IPS-15b (cell line): Measurements from ENCODE around the gene PTPRA.

Experiments used
- H3K27me3 ChIP-seq: one replicate; pipeline ENCODE4 v1.6.1; 2013; ENCODE audit warnings: low read length; ENCODE audit not compliant: control insufficient read depth, insufficient read depth
- H3K36me3 ChIP-seq: one replicate; pipeline ENCODE4 v1.6.1; 2013; ENCODE audit warnings: low read length; ENCODE audit not compliant: control insufficient read depth, insufficient read depth
- H3K4me1 ChIP-seq: one replicate; pipeline ENCODE4 v1.6.1; 2013; ENCODE audit warnings: mild to moderate bottlenecking, low read length; ENCODE audit not compliant: control insufficient read depth, insufficient read depth
- H3K4me3 ChIP-seq: one replicate; pipeline ENCODE4 v1.5.1; 2013; ENCODE audit warnings: low read depth, low read length
- H3K9ac ChIP-seq: one replicate; pipeline ENCODE4 v1.6.1; 2013; ENCODE audit warnings: low read depth, mild to moderate bottlenecking, low read length
- H3K9me3 ChIP-seq: one replicate; pipeline ENCODE4 v1.6.1; 2013; ENCODE audit warnings: mild to moderate bottlenecking, low read length; ENCODE audit not compliant: control insufficient read depth, insufficient read depth

PTPRA gene

DNA sequence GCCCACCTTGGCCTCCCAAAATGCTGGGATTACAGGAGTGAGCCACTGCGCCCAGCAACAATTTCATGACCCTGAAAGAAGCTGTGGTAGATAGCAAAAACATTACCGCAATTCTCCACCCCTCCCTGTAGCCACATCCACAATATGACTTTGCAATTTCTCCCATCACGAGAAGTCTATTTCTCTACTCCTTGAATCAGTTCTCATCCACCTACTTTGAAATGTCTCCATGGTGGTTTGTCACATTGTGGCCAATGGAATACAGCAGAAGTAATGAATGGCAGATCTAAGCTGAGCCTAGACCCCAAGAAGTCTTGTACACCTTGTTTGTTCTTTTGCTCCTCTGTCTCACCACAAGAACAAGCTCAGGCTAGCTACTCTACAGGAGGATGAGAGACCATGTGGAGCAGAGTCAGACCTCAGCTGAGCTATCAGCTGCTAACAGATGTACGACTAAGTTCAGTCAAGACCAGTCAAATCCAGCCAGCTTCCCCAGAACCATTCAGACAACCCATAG, 204.4 kb downstream of the PTPRA start:
- Histone ChIP-seq H3K9me3 (no peaks in the 10 kb centered on the region), H3K36me3 (no peaks in the 10 kb centered on the region), H3K4me3 (no peak overlapping the region), H3K27me3 (peaks cover 38% of the 10 kb centered on the region), H3K9ac (no peak overlapping the region), H3K4me1 (no peaks in the 10 kb centered on the region)

DNA sequence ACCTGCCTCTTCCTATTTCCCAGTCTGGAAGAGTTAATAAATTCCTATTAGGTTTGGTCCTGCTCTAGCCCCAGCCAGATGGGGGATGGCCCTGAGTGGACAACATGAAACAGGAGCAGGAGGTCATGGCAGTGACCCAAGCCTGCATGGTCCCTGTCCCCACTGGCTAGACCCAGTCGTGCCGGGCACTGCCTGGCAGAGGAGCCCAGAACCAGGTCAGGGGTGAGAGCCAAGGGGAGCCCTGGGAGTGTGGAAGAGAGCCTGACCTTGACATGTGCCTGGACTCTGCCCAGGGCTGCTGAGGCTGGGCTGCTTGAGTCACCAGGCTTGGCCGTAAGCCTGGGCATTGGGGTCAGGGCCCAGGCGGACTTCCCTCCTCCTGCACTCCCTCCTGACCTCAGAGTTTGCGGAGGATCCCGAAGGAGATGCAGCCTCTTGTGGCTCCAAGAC, 207.7 kb downstream of the PTPRA start:
- H3K9ac ChIP-seq = no peak overlapping the region
- no peaks in the 10 kb centered on the region for H3K36me3 ChIP-seq
- peaks cover 47% of the 10 kb centered on the region for H3K27me3 ChIP-seq
- no peaks in the 10 kb centered on the region for H3K9me3 ChIP-seq
- H3K4me1 ChIP-seq = peaks cover 2% of the 10 kb centered on the region
- no peak overlapping the region for H3K4me3 ChIP-seq

DNA sequence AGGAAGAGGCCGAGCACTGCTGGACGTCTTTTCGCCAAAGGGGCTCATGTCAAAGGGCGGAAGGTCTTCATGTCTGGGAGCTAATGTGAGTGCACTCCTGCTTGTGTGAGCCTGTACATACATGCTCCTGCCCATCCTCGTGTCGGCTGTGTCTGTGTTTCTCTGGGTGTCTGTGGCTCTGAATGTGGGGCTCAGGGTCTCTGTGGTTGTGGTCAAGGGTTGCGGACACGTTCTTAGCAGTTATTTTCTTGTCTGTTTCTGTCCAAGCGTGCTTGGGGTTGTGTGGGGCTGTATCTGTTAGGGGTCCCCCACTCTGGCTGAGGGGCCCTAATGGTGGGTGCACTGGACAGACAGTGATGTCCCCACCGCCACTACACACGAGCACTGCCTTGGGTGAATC, 208.4 kb downstream of the PTPRA start:
- H3K9me3 ChIP-seq = no peaks in the 10 kb centered on the region
- H3K4me1 ChIP-seq = peaks cover 2% of the 10 kb centered on the region
- H3K36me3 ChIP-seq = no peaks in the 10 kb centered on the region
- peaks cover 47% of the 10 kb centered on the region for H3K27me3 ChIP-seq
- peak overlapping the region; percentile 52 for H3K4me3 ChIP-seq
- no peak overlapping the region for H3K9ac ChIP-seq

DNA sequence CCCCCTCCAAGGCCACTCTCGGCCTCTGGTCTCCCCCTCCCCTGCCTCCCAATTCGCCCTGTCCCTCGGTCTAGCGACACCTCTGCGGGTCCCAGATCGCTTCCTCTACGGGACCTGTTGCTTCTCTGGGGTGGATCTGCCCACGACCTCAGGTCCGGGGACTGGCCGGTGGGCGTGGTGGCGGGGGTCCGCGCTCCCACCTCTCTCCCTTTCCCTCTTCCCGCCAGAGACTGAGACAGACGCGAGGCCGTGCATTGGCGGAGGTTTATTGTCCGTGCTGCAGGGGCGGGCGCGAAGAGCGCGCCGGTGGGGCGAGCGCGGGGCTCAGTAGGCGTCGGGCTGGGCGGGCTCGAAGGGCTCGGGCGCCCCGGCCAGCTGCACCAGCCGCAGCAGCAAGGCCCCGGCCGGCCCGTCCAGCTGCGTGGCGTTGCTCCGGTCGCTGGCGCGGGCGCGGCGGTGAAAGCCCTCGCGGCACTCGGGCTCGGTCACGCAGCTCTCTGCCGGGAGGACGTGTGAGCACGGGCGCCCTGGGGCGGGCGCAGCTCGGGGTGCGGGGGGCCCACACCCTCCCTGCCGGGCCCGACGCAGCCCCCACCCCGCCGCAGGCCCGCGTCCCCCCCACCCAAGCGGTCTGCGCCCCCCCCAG, 209.1 kb downstream of the PTPRA start:
- peaks cover 2% of the 10 kb centered on the region for H3K4me1 ChIP-seq
- no peaks in the 10 kb centered on the region for H3K9me3 ChIP-seq
- no peak overlapping the region for H3K9ac ChIP-seq
- no peaks in the 10 kb centered on the region for H3K36me3 ChIP-seq
- peaks cover 47% of the 10 kb centered on the region for H3K27me3 ChIP-seq
- H3K4me3 ChIP-seq = peak overlapping the region; percentile 52

DNA sequence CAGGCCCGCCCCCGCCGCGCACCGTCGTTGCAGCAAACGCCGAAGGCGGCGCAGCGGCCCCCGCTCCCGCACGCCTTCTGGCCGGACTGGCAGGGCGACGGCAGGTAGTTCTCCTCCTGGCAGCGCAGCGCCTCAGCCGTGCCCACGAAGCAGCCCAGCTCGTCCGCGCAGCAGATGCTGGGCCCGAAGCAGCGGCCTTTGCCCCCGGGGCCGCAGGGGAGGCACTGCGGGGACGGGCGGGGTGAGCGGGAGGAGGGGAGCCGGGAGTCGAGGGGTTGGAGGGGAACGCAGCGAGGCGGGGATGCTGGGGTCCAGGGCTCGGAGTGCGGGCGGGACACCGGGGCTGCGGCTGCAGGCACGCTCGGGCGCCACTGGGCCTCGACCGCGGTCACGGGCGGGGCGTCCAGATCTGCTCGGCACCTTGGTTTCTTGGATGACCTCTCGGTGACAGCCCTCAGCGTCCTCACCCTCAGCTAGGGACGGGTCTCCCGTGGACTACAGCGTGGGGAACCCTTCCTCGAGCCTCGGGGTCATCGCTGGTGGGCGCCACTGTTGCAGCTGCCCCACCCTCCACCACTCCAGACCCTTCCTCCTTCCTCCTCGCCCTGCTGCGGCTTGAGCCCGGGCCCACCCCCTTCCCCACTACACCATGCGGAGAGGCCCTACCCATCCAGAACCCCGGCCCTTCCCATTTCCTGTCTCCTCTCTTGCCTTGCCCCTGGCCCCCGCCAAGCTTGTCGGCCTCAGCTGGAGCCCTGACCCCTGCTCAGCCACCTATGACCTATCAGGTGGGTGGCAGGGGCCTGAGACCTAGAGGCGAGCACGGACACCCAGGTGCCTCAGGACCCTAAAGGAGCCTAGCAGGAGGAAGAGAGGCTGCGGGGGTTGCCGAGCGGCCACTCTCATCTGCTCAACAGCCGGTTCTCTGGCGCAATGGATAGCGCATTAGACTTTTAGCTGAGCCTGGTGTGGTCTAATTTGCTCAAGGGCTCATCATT, 210.0 kb downstream of the PTPRA start:
- Histone ChIP-seq H3K4me3 (peak overlapping the region; percentile 65), H3K27me3 (peaks cover 47% of the 10 kb centered on the region), H3K9me3 (no peaks in the 10 kb centered on the region), H3K9ac (no peak overlapping the region), H3K36me3 (no peaks in the 10 kb centered on the region), H3K4me1 (peaks cover 2% of the 10 kb centered on the region)

DNA sequence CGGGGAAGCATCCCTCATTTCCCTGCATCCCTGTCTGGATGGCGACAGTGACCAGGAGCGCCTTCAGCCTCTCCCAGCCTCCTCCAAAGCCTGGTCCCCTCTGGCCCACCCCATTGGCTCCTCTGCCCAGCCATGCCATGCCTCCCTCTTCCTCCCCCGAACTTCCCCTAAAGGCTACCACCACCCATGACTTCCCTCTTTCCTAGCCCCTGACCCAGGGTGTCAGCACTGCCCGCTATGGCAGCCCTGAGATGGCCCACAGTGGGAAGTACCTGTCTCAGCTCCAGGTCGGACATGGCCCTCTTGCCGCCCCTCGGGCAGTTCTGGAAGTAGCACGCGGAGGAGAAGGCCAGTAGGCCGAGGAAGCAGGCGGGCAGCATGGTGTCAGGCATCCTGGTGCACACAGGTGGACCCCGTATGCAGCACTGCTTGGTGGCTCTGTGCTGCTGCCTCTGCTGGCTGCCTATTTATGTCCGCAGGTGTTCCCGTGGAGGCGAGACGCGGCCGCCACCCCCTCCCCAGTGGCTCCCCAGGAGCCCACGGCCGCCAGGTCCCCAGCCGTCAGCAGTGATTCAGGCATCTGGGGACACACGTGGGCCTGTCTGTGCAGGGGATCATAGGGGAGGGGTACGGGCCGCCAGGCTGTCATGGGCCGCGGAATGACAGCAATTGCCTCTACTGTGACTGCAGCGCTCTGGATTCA, 211.2 kb downstream of the PTPRA start, which contains the start of gene AVP:
Gene AVP, minus strand, starts transcription at position 442 of the 703 bp plus-strand sequence. Its CDS starts 50 bp downstream, at position 392.
- Histone ChIP-seq H3K9me3 (no peaks in the 10 kb centered on the region), H3K4me1 (peaks cover 2% of the 10 kb centered on the region), H3K4me3 (peak within 1 kb of the TSS; percentile 65), H3K27me3 (peaks cover 42% of the 10 kb centered on the region), H3K36me3 (no peaks in the 10 kb centered on the region), H3K9ac (no peak within 1 kb of the TSS)

DNA sequence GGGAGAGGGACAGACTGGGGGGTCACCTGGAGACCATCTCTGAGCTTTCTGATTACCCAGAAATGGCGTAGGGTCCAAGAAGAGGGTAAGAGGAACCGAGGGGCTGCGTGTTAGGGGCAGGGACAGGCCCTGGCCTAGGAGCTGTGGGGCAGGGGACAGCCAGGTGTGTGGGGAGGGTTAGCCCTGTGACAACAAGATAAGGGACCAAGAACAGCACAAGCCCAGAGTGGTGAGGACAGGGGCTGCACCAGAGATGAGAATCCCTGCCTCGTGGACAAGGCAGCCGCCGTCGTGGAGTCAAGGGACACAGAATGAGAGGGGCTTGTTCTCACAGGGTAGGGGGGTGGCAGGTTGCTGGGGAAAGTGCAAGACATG, 211.7 kb downstream of the PTPRA start:
- peaks cover 43% of the 10 kb centered on the region for H3K27me3 ChIP-seq
- H3K9me3 ChIP-seq = no peaks in the 10 kb centered on the region
- H3K4me1 ChIP-seq = peaks cover 2% of the 10 kb centered on the region
- no peaks in the 10 kb centered on the region for H3K36me3 ChIP-seq
- no peak overlapping the region for H3K4me3 ChIP-seq
- no peak overlapping the region for H3K9ac ChIP-seq

DNA sequence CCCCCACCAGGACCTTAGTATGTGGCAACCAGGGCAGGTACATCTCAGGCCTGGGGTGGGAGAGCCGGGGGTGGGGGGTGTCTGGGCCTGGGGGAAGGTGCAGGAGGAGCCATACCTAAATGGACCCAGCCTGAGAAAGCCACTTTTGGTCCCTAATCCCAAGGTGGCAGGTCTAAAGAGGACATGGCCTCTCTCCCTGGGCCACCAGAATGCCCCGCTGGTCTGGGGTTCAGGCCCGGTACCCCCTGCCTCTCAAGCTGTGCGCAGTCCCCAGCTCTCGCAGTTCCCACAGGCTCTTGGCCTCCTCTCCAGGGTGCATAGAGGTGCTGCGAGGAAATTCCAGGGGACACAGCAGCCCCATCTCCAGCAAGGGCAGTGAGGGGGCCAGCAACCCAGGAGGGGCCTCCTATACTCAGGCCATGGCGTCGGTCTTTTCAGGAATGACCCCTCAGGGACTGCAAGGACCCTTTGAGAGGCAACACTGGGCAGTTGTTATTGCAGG, 212.3 kb downstream of the PTPRA start:
- peaks cover 42% of the 10 kb centered on the region for H3K27me3 ChIP-seq

DNA sequence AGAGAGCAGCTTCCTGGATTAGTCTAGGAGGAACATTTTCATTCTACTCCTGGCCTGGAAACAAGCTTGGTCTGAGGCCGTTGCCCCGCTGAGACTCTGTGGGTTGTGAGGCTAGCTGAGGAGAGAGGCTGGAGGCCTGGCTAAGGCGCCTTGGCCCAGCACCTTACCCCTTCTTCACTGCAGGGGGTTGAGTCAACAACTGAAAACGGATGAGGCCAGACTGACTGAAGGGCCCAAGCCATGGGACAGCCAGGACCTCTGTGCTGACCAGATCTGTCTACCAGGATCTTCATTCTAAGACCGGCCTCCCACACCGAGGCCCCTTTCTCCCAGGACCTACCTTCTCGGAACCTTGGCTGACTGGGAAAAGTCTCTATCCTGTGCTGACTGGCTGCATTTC, 214.8 kb downstream of the PTPRA start:
- H3K9me3 ChIP-seq = no peaks in the 10 kb centered on the region

More for the DNA sequence above, 212.3 kb downstream of the PTPRA start:
- no peaks in the 10 kb centered on the region for H3K36me3 ChIP-seq
- H3K9ac ChIP-seq = no peak overlapping the region
- no peaks in the 10 kb centered on the region for H3K9me3 ChIP-seq
- peaks cover 2% of the 10 kb centered on the region for H3K4me1 ChIP-seq
- no peak overlapping the region for H3K4me3 ChIP-seq

More for the DNA sequence above, 214.8 kb downstream of the PTPRA start:
- Histone ChIP-seq H3K27me3 (peaks cover 36% of the 10 kb centered on the region), H3K4me3 (no peak overlapping the region), H3K36me3 (no peaks in the 10 kb centered on the region), H3K9ac (no peak overlapping the region), H3K4me1 (peaks cover 2% of the 10 kb centered on the region)
